Measurements from ENCODE around the gene NEIL1. TPM values are rescaled to one million over a fixed set of nuclear protein-coding genes. Genes with fewer than 3 reads are reported as not detected.
"Not testable (repeated sequence)": the region's sequence is repeated elsewhere in the genome, so short reads cannot be mapped to it uniquely, and the experiment has no call there.

NEIL1 gene
- total and polyA plus RNA-seq, 2 donors (not counting 3 experiments of a cell fraction or from before 2014, with no cell fraction given) = 29.5 TPM

- intact Hi-C loops (cut with micrococcal nuclease); H3K9me1 ChIP-seq (replicated peaks; ENCODE audit: control insufficient read depth, extremely low read depth, insufficient read depth, low read length); H3K36me3 ChIP-seq (ENCODE audit: control insufficient read depth in 2 of 2, extremely low read depth in 1 of 2, insufficient read depth in 2 of 2, low read length in 2 of 2); H3K9me3 ChIP-seq (replicated peaks; ENCODE audit: control insufficient read depth, insufficient read depth, low read length); H3K9ac ChIP-seq (replicated peaks; ENCODE audit: extremely low read depth, insufficient read depth, low read length); H3K4me3 ChIP-seq (replicated peaks in 1 of 3; ENCODE audit: insufficient read depth in 1 of 3, low read depth in 1 of 3, low read length in 3 of 3); dilution Hi-C loops (cut with MboI; ENCODE audit: extremely low pct_ligation_motif_present, low sequenced_read_pairs); H2AFZ ChIP-seq (ENCODE audit: low read depth, low read length); POLR2A ChIA-PET; H3K27ac ChIP-seq (ENCODE audit: insufficient read depth, low read depth, low read length); FAIRE-seq; H3K79me2 ChIP-seq (ENCODE audit: control insufficient read depth, insufficient read depth, low read length); DNase-seq (ENCODE audit: low read depth, low spot score); H4K20me1 ChIP-seq (replicated peaks; ENCODE audit: control insufficient read depth, extremely low read depth, insufficient read depth, low read length); BruUV-seq (replicated peaks); H3K27me3 ChIP-seq (ENCODE audit: control insufficient read depth in 2 of 2, insufficient read depth in 2 of 2, low read length in 2 of 2); H3K4me2 ChIP-seq (ENCODE audit: insufficient read depth, low read length): not testable (repeated sequence)
- peaks cover 10% of the 10 kb centered on the region for H3K4me1 ChIP-seq (ENCODE audit: control insufficient read depth, extremely low read depth, insufficient read depth, low read length)
- CTCF ChIA-PET = interaction anchor here (1.1 kb wide), 1 partner anchor 34 kb away, joined by 3 read pairs; the partner anchor contains the start of gene MAN2C1
Measured at GRCh38 chr15:75333654-75334419, 13.0 kb upstream of the NEIL1 start.

GRCh38 chr15:75335313-75335704 lies 11.5 kb upstream of the NEIL1 start:
- H3K27me3 ChIP-seq (ENCODE audit: control insufficient read depth in 2 of 2, insufficient read depth in 2 of 2, low read length in 2 of 2) = no peaks in the 10 kb centered on the region
- H4K20me1 ChIP-seq (replicated peaks; ENCODE audit: control insufficient read depth, extremely low read depth, insufficient read depth, low read length) = no peaks in the 10 kb centered on the region
- no peaks in the 10 kb centered on the region for H3K9me1 ChIP-seq (replicated peaks; ENCODE audit: control insufficient read depth, extremely low read depth, insufficient read depth, low read length)
- intact Hi-C loops (cut with micrococcal nuclease) (no loop called here), dilution Hi-C loops (cut with MboI; ENCODE audit: extremely low pct_ligation_motif_present, low sequenced_read_pairs) (no loop called here)
- peaks cover 7% of the 10 kb centered on the region for H3K79me2 ChIP-seq (ENCODE audit: control insufficient read depth, insufficient read depth, low read length)
- H3K27ac ChIP-seq (ENCODE audit: insufficient read depth, low read depth, low read length) = no peak overlapping the region
- no peaks in the 10 kb centered on the region for H3K9me3 ChIP-seq (replicated peaks; ENCODE audit: control insufficient read depth, insufficient read depth, low read length)
- DNase-seq (ENCODE audit: low read depth, low spot score) (no peak), FAIRE-seq (no peak)
- H3K4me3 ChIP-seq (replicated peaks in 1 of 3; ENCODE audit: insufficient read depth in 1 of 3, low read depth in 1 of 3, low read length in 3 of 3) = peak overlapping the region in 2 of 3 experiments; percentile 2 to 50
- ChIA-PET POLR2A (no interaction called here), CTCF (interaction anchor here (0.6 to 1.1 kb wide), 2 partner anchors 33 to 329 kb away, joined by 3 read pairs; partner anchors contain the start of gene MAN2C1)
- H3K9ac ChIP-seq (replicated peaks; ENCODE audit: extremely low read depth, insufficient read depth, low read length) = no peak overlapping the region
- H3K4me2 ChIP-seq (ENCODE audit: insufficient read depth, low read length) = peak overlapping the region; percentile 26
- TF ChIP-seq CTCF (IDR thresholded peaks at IDR 0.05; ENCODE audit: extremely low read depth in 1 of 2, insufficient read depth in 1 of 2, low read depth in 1 of 2, low read length in 2 of 2) (no peak), EZH2 (IDR thresholded peaks at IDR 0.05; ENCODE audit: borderline replicate concordance, low read depth, low read length, severe bottlenecking) (no peak), POLR2A (IDR thresholded peaks at IDR 0.05; ENCODE audit: low read depth, low read length) (no peak), FOS (IDR thresholded peaks at IDR 0.05; ENCODE audit: borderline replicate concordance, insufficient read depth, low read length) (no peak), POLR2AphosphoS5 (IDR thresholded peaks at IDR 0.05; ENCODE audit: insufficient read depth, low read depth, low read length) (no peak), MAX (IDR thresholded peaks at IDR 0.05; ENCODE audit: insufficient read depth, insufficient read length) (no peak), MYC (IDR thresholded peaks at IDR 0.05; ENCODE audit: low read depth, low read length) (no peak)
- peaks cover 10% of the 10 kb centered on the region for H3K4me1 ChIP-seq (ENCODE audit: control insufficient read depth, extremely low read depth, insufficient read depth, low read length)
- TSS peak; percentile 52 for BruUV-seq (replicated peaks)
- peak overlapping the region; percentile 30 for H2AFZ ChIP-seq (ENCODE audit: low read depth, low read length)
- peaks cover 0 to 8% of the 10 kb centered on the region in 2 experiments for H3K36me3 ChIP-seq (ENCODE audit: control insufficient read depth in 2 of 2, extremely low read depth in 1 of 2, insufficient read depth in 2 of 2, low read length in 2 of 2)

Measured in endothelial cell of umbilical vein (primary cell).